Loucy (cell line): ENCODE data around the gene GATB.

Experiments
- H2AFZ ChIP-seq: fragments of 200-600 bp; sonication (generic); 2 replicates; pipeline ENCODE4 v1.6.0; 2016; ENCODE audit warnings: antibody characterized with exemption, mild to moderate bottlenecking, low read length, moderate library complexity
- H3F3A ChIP-seq: fragments of 200-600 bp; 2 replicates; pipeline ENCODE4 v1.6.0; 2016; ENCODE audit warnings: antibody characterized with exemption, low read depth, mild to moderate bottlenecking
- H3K27me3 ChIP-seq: fragments of 200-600 bp; sonication (generic); 2 replicates; pipeline ENCODE4 v1.6.1; 2014; ENCODE audit warnings: low read length, mild to moderate bottlenecking; ENCODE audit not compliant: insufficient read depth, poor library complexity, severe bottlenecking
- H3K36me3 ChIP-seq: fragments of 200-600 bp; sonication (generic); 2 replicates; pipeline ENCODE4 v1.6.1; 2016; ENCODE audit warnings: low read length; ENCODE audit not compliant: insufficient read depth
- H3K4me1 ChIP-seq: fragments of 200-600 bp; sonication (generic); 2 replicates; pipeline ENCODE4 v1.5.1; 2014; ENCODE audit warnings: low read length, mild to moderate bottlenecking; ENCODE audit not compliant: insufficient read depth, poor library complexity, severe bottlenecking
- H3K4me2 ChIP-seq: fragments of 200-600 bp; sonication (generic); 2 replicates; pipeline ENCODE4 v1.6.0; 2014; ENCODE audit warnings: antibody characterized with exemption, low read length, low read depth, mild to moderate bottlenecking; ENCODE audit not compliant: poor library complexity, severe bottlenecking
- H3K4me3 ChIP-seq: fragments of 200-600 bp; sonication (generic); 2 replicates; pipeline ENCODE4 v1.5.1; 2014; ENCODE audit warnings: low read length, mild to moderate bottlenecking, mixed read lengths; ENCODE audit not compliant: poor library complexity, severe bottlenecking
- H3K79me2 ChIP-seq: fragments of 200-600 bp; sonication (generic); 2 replicates; pipeline ENCODE4 v1.6.1; 2014; ENCODE audit warnings: low read length; ENCODE audit not compliant: insufficient read depth
- H3K9ac ChIP-seq: fragments of 200-600 bp; sonication (generic); 2 replicates; pipeline ENCODE4 v1.6.0; 2014; ENCODE audit warnings: mild to moderate bottlenecking, low read depth, low read length, moderate library complexity; ENCODE audit not compliant: poor library complexity, severe bottlenecking
- H3K9me2 ChIP-seq: fragments of 200-600 bp; sonication (generic); replicated peaks from 2 replicates; pipeline ENCODE4 v1.6.1; 2016; ENCODE audit warnings: low read depth, low read length, mixed read lengths
- H3K9me3 ChIP-seq: fragments of 200-600 bp; sonication (generic); 2 replicates; pipeline ENCODE4 v1.6.1; 2014; ENCODE audit warnings: mild to moderate bottlenecking, antibody characterized with exemption, low read length, low read depth; ENCODE audit not compliant: insufficient read depth
- H4K20me1 ChIP-seq: fragments of 200-600 bp; sonication (generic); 2 replicates; pipeline ENCODE4 v1.6.0; 2014; ENCODE audit warnings: antibody characterized with exemption, low read length, mild to moderate bottlenecking; ENCODE audit not compliant: insufficient read depth, poor library complexity, severe bottlenecking
- EZH2phosphoT487 ChIP-seq: fragments of 200-600 bp; IDR thresholded peaks from 2 replicates; pipeline ENCODE4 v1.6.1; 2018; ENCODE audit warnings: antibody characterized with exemption, mild to moderate bottlenecking, moderate library complexity, borderline replicate concordance
- TF ChIP-seq, protein P1 (sequence below): fragments of 200-600 bp; sonication (generic); conservative IDR thresholded peaks from 2 replicates; pipeline ENCODE4 v1.5.1; 2014; ENCODE audit warnings: mild to moderate bottlenecking, antibody characterized with exemption, low read length

GATB gene

DNA sequence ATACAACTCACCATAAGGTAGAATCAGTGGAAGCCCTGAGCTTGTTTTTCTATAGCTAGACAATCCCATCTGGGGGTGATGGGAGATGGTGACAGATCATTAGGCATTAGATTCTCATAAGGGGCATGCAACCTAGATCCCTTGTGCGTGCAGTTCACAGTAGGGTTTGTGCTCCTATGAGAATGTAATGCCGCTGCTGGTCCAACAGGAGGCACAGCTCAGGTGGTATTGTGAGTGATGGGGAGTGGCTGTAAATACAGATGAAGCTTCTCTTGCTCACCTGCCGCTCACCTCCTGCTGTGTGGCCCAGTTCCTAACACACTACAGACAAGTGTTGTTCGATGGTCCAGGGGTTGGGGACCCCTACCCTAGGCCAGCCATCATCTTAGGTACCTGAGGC, 5.9 kb upstream of the GATB start:
- Histone ChIP-seq H3K79me2 (no peaks in the 10 kb centered on the region), H4K20me1 (no peaks in the 10 kb centered on the region), H3K4me1 (no peaks in the 10 kb centered on the region), H3K4me2 (no peak overlapping the region), H2AFZ (no peak overlapping the region), H3K9me2 (no peaks in the 10 kb centered on the region), H3K36me3 (no peaks in the 10 kb centered on the region), H3F3A (no peaks in the 10 kb centered on the region), H3K9me3 (no peaks in the 10 kb centered on the region), H3K4me3 (no peak overlapping the region), H3K27me3 (no peaks in the 10 kb centered on the region), H3K9ac (no peak overlapping the region)
- no peak for TF ChIP-seq EZH2phosphoT487
- TF ChIP-seq, protein P1, sequence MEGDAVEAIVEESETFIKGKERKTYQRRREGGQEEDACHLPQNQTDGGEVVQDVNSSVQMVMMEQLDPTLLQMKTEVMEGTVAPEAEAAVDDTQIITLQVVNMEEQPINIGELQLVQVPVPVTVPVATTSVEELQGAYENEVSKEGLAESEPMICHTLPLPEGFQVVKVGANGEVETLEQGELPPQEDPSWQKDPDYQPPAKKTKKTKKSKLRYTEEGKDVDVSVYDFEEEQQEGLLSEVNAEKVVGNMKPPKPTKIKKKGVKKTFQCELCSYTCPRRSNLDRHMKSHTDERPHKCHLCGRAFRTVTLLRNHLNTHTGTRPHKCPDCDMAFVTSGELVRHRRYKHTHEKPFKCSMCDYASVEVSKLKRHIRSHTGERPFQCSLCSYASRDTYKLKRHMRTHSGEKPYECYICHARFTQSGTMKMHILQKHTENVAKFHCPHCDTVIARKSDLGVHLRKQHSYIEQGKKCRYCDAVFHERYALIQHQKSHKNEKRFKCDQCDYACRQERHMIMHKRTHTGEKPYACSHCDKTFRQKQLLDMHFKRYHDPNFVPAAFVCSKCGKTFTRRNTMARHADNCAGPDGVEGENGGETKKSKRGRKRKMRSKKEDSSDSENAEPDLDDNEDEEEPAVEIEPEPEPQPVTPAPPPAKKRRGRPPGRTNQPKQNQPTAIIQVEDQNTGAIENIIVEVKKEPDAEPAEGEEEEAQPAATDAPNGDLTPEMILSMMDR, result peak; percentile 43

DNA sequence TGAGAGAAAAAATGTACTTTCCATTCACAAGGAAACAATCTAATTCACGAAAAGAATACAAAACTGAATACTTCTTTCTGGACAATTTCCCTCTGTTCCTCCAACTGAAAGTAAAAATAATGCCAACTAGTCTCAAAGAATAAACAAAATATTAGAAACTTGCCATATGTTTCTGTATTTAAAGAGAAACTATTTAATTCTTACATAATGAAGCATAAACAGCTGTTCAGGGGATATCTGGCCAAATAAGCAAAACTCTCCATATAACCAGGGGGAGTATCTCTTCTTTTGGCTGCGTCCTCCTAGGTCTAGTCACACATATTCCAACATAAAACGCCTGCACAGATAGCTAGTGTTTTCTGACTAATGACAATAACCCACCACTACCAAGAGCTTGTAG, 805 bp downstream of the GATB start:
- no peaks in the 10 kb centered on the region for H3K9me2 ChIP-seq
- TF ChIP-seq, protein P1, result no peak
- no peak for TF ChIP-seq EZH2phosphoT487
- peak overlapping the region; percentile 97; the same call in 1 of the 2 replicates for H2AFZ ChIP-seq
- H3K4me3 ChIP-seq, result peak overlapping the region; percentile 99
- H3K4me1 ChIP-seq, result peaks cover 10% of the 10 kb centered on the region
- peak overlapping the region; percentile 95 for H3K4me2 ChIP-seq
- H3K9me3 ChIP-seq, result no peaks in the 10 kb centered on the region
- no peaks in the 10 kb centered on the region for H4K20me1 ChIP-seq
- H3K79me2 ChIP-seq, result no peaks in the 10 kb centered on the region
- H3F3A ChIP-seq, result no peaks in the 10 kb centered on the region
- H3K9ac ChIP-seq, result peak overlapping the region; percentile 69
- H3K36me3 ChIP-seq, result no peaks in the 10 kb centered on the region
- no peaks in the 10 kb centered on the region for H3K27me3 ChIP-seq

DNA sequence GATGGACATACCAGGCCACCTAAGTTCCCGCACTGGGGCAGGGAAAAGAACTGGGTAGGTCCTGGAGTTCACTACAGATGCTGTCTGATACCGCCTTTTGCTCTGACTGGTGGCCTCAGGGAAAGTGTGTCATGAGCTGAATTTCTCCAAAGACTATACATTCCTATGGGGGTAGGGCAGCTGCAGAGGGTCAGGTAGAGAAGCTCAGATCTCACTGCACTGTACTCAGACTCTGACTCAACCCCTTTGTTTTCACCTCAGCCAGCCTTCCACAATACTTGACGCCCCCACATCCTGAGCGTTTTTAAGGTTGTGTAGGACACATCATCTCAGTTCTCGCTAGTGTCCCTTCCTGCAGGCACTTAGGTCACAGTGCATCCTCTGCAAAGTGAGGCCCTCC, 7.8 kb downstream of the GATB start:
- TF ChIP-seq EZH2phosphoT487, result no peak
- TF ChIP-seq, protein P1, result no peak
- no peak overlapping the region for H3K9ac ChIP-seq
- no peaks in the 10 kb centered on the region for H3K4me1 ChIP-seq
- H3K9me2 ChIP-seq, result no peaks in the 10 kb centered on the region
- no peaks in the 10 kb centered on the region for H3K27me3 ChIP-seq
- H3K4me2 ChIP-seq, result no peak overlapping the region
- no peaks in the 10 kb centered on the region for H3K36me3 ChIP-seq
- no peaks in the 10 kb centered on the region for H3K9me3 ChIP-seq
- H4K20me1 ChIP-seq, result no peaks in the 10 kb centered on the region
- H3K79me2 ChIP-seq, result no peaks in the 10 kb centered on the region
- H3K4me3 ChIP-seq, result no peak overlapping the region
- H3F3A ChIP-seq, result no peaks in the 10 kb centered on the region
- H2AFZ ChIP-seq, result no peak overlapping the region
